Kidney epithelial cell (primary cell): ENCODE data around the gene MAD1L1. TPM values are rescaled to one million over a fixed set of nuclear protein-coding genes. Genes with fewer than 3 reads are reported as not detected.

ENCODE experiments used
- DNase-seq: peaks from one replicate; pipeline ENCODE4 v3.0.0-alpha.2; 2010; ENCODE audit warnings: low read depth
- H3K27me3 ChIP-seq: 2 replicates; pipeline ENCODE4 v1.6.0; 2011; ENCODE audit warnings: low read length; ENCODE audit not compliant: control insufficient read depth, insufficient read depth
- H3K36me3 ChIP-seq: 2 replicates; pipeline ENCODE4 v1.5.1; 2011; ENCODE audit warnings: low read length; ENCODE audit not compliant: control insufficient read depth, insufficient read depth
- H3K4me3 ChIP-seq: 2 replicates; pipeline ENCODE4 v1.5.1; 2011; ENCODE audit warnings: low read depth, mild to moderate bottlenecking, control low read depth, low read length
- total RNA-seq: library from RNA; depleted of rRNA; stranded (reverse); fragments of >200 nt; gene quantifications from 2 replicates; pipeline ENCODE4 v1.2.3, GENCODE V29; 2015
- TF ChIP-seq, protein P1 (sequence below): IDR thresholded peaks from 2 replicates; pipeline ENCODE4 v1.5.1; 2011; ENCODE audit warnings: mild to moderate bottlenecking, moderate library complexity, low read length, control low read depth, inconsistent platforms; ENCODE audit not compliant: insufficient read depth, poor library complexity, severe bottlenecking

Gene MAD1L1
- total RNA-seq, 1 donor from 2014 or later, result 61.2 TPM

DNA sequence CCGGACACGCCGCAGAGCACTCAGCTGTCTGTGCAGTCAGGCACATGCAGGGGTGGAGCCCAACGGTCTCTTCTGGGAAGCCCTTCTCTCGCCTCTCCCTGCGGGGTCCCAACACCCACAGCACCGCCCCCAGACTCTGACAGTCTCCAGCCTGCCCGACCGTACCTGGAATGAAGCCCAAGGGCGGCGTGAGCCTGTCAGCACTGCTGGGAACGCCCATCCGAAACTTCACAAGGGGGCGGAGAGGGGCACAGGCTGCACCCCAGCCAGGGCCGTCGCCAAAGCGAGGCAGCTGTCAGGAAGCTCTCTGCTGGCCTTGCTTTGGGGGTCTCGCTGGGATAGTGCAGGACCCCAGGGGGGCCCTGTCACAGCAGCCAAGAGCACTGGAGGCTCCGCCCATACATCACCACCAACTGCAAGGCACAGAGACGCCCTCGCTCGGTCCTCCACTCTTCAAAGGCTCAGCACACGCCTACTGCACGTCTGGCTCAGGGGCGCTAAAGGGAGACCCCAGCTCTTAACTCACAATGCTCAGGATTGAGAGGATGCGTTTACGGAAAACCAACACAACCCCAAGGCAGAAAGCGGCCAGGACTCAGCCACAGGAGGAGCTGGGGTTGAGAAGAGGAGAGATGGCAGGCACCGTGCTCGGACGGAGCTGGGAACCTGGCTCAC is 30.9 kb downstream of the MAD1L1 start:
- no peak for DNase-seq

DNA sequence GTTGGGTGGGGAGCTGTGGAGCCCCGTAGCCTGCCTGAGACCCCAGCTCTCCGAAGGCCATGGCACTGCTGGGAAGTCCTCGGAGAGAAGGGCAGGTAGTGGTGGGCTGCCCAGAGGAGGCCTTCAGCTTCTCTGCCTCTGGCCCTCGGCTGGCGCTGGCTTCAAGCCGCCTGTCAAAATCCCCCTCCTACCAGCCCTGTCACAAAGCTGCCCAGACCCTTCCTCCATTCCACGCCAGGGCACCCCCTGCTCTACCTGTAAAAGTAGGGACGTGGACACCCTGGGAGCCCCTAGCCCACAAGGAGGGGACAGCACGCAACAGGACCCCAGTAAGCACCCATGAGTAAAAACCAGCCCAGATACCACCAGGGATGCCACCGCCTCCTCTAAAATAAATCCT is 31.6 kb downstream of the MAD1L1 start:
- Histone ChIP-seq H3K4me3 (no peak overlapping the region), H3K27me3 (no peaks in the 10 kb centered on the region), H3K36me3 (peaks cover 1% of the 10 kb centered on the region)
- TF ChIP-seq, protein P1, sequence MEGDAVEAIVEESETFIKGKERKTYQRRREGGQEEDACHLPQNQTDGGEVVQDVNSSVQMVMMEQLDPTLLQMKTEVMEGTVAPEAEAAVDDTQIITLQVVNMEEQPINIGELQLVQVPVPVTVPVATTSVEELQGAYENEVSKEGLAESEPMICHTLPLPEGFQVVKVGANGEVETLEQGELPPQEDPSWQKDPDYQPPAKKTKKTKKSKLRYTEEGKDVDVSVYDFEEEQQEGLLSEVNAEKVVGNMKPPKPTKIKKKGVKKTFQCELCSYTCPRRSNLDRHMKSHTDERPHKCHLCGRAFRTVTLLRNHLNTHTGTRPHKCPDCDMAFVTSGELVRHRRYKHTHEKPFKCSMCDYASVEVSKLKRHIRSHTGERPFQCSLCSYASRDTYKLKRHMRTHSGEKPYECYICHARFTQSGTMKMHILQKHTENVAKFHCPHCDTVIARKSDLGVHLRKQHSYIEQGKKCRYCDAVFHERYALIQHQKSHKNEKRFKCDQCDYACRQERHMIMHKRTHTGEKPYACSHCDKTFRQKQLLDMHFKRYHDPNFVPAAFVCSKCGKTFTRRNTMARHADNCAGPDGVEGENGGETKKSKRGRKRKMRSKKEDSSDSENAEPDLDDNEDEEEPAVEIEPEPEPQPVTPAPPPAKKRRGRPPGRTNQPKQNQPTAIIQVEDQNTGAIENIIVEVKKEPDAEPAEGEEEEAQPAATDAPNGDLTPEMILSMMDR, result no peak
- no peak for DNase-seq

More for the DNA sequence above, 30.9 kb downstream of the MAD1L1 start:
- peaks cover 1% of the 10 kb centered on the region for H3K36me3 ChIP-seq
- H3K27me3 ChIP-seq, result no peaks in the 10 kb centered on the region
- TF ChIP-seq, protein P1, result no peak
- no peak overlapping the region for H3K4me3 ChIP-seq

DNA sequence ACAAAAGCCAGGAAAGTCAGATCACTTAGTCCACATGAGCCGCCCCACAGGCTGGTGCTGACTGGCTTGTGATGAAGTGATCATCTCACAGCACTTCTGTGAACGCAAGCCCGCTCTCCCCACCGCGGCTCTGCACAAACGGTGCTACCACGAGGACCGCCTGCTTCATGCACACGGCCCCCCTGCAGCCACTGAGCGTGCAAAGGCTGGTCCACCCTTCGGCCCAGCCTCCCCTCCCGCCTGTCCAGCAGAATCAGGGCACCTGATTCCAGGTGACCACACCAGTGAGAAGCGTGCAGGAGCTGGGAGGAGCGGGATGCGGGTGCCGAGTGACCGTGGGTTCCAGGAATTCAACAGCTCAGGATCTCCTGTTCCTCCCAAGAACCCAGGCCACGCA is 32.2 kb downstream of the MAD1L1 start:
- TF ChIP-seq, protein P1, result no peak
- H3K4me3 ChIP-seq, result no peak overlapping the region
- no peaks in the 10 kb centered on the region for H3K27me3 ChIP-seq
- DNase-seq, result no peak
- H3K36me3 ChIP-seq, result peaks cover 5% of the 10 kb centered on the region

DNA sequence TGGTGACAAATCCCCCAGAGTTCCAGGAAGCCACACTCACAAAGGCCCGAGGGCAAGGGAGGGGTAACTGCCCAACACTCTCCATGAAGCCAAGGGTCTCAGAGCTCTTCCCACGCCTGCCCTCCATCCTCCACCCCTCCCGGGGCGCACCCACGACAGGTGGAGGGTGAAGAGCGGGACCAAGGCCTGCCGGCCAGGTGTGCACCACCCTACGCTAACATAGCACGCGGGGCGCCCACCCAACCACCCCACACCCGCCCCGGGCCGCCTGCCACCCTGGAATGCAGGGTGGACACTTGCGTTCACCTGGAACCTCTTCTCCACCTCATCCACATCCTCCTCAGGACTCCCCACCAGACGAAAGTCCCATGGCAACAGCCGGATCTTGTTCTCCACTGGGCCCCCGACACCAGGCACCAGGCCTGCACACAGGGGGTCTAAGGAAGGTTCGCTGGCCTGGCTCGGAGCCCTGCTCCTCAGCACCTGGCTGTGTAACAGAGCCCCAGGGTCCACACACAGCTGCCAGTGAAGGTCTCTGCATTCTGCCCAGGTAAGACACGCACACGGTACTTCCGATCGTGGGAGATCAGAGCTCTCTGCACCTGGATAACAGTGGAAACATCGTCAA is 32.7 kb downstream of the MAD1L1 start:
- TF ChIP-seq, protein P1, result no peak
- DNase-seq, result no peak
- H3K27me3 ChIP-seq, result no peaks in the 10 kb centered on the region
- H3K4me3 ChIP-seq, result no peak overlapping the region
- peaks cover 5% of the 10 kb centered on the region for H3K36me3 ChIP-seq

DNA sequence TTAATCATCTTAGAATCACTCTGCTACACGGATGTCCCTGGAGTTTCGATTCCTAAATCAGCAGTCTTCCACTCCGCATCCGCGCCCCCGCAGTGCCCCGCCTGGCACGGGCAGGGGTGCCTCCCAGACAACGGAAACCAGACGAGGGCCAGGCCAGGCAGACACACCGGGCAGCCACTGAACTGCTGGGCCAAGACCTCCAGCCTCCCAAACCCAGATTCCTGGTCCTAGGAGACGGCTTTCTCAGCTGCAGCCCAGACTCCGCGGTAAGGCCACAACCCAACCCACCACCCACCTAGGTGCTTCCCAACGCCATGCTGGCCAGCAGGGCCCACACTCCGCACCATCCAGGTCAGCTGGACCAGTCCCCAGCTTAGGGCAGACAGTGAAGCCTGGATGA is 33.2 kb downstream of the MAD1L1 start:
- peaks cover 5% of the 10 kb centered on the region for H3K36me3 ChIP-seq
- no peak for DNase-seq
- no peak overlapping the region for H3K4me3 ChIP-seq
- TF ChIP-seq, protein P1, result no peak
- no peaks in the 10 kb centered on the region for H3K27me3 ChIP-seq
